ENCODE measurements around the gene SPRYD3.

GRCh38 chr12:53082637-53083175 lies 3.5 kb upstream of the SPRYD3 start:
- TF ChIP-seq EZH2 (IDR thresholded peaks at IDR 0.05; ENCODE audit: insufficient read depth, low read length): no peak
- no peak for TF ChIP-seq CTCF (IDR thresholded peaks at IDR 0.05; ENCODE audit: insufficient read depth, low read depth, low read length)

All from astrocyte (in vitro differentiated cells and primary cell).